Natural killer cell (primary cell): ENCODE measurements around the gene SYNCRIP. TPM values are rescaled to one million over a fixed set of nuclear protein-coding genes. Genes with fewer than 3 reads are reported as not detected.
A peak's percentile ranks its signal among the peaks of the same experiment; 100 is the strongest.

Experiments used
- ATAC-seq, 3 donors: fragments of 150-1000 bp in 2 of 3; fragments of 200-7000 bp in 1 of 3; cut with Tn5 transposase; 1 replicate in 1 of 3; 2 replicates in 2 of 3; pipeline ENCODE4 v1.10.0; 2021; ENCODE audit warnings: mild to moderate bottlenecking in 2 of 3, moderate library complexity in 2 of 3
- DNase-seq, 2 donors: peaks; one replicate each; pipeline versions ENCODE4 v3.0.0 to v3.0.0-alpha.2; 2013 to 2021; ENCODE audit warnings: mixed read lengths in 1 of 2
- H3K27ac ChIP-seq: one replicate; pipeline ENCODE4 v1.5.1; 2013; ENCODE audit warnings: mild to moderate bottlenecking, low read length
- H3K27me3 ChIP-seq: one replicate; pipeline ENCODE4 v1.6.1; 2013; ENCODE audit warnings: low read length; ENCODE audit not compliant: control insufficient read depth, insufficient read depth
- H3K36me3 ChIP-seq: one replicate; pipeline ENCODE4 v1.6.1; 2013; ENCODE audit warnings: low read length; ENCODE audit not compliant: control insufficient read depth, insufficient read depth
- H3K4me1 ChIP-seq: one replicate; pipeline ENCODE4 v1.6.1; 2013; ENCODE audit warnings: low read length; ENCODE audit not compliant: control insufficient read depth, insufficient read depth
- H3K4me3 ChIP-seq: one replicate; pipeline ENCODE4 v1.5.1; 2013; ENCODE audit warnings: low read length
- H3K9me3 ChIP-seq: one replicate; pipeline ENCODE4 v1.6.1; 2013; ENCODE audit warnings: low read length; ENCODE audit not compliant: control insufficient read depth, insufficient read depth
- H3K27ac Mint-ChIP-seq, 2 donors: one replicate each; pipeline ENCODE4 v1.8.0; 2022; ENCODE audit warnings: mild to moderate bottlenecking in 2 of 2, mixed read lengths in 2 of 2, moderate library complexity in 1 of 2
- H3K27me3 Mint-ChIP-seq, 2 donors: one replicate each; pipeline ENCODE4 v1.8.0; 2022; ENCODE audit warnings: low read depth in 2 of 2, mixed read lengths in 2 of 2
- H3K36me3 Mint-ChIP-seq: one replicate; pipeline ENCODE4 v1.8.0; 2022; ENCODE audit warnings: mixed read lengths
- H3K4me1 Mint-ChIP-seq, 2 donors: one replicate each; pipeline ENCODE4 v1.8.0; 2022; ENCODE audit warnings: mixed read lengths in 2 of 2
- H3K4me3 Mint-ChIP-seq: one replicate; pipeline ENCODE4 v1.8.0; 2022; ENCODE audit warnings: mild to moderate bottlenecking, moderate library complexity, mixed read lengths
- H3K9me3 Mint-ChIP-seq, 2 donors: one replicate each; pipeline ENCODE4 v1.8.0; 2022; ENCODE audit warnings: mixed read lengths in 2 of 2
- CTCF ChIP-seq: fragments of 200-600 bp; IDR thresholded peaks from one replicate; pipeline ENCODE4 v1.8.0; 2022; ENCODE audit warnings: antibody characterized with exemption
- WGBS: methylation state at CpG from one replicate; pipeline ENCODE4 v1.1.7; 2013; ENCODE audit warnings: missing lambda C conversion rate; ENCODE audit not compliant: insufficient coverage; 5-methylcytosine and 5-hydroxymethylcytosine counted together
- intact Hi-C: fragments of 100-400 bp; cut with micrococcal nuclease; formaldehyde crosslinking; loops from one replicate; pipeline ENCODE4 v1.14.2; 2022
- total RNA-seq, 4 donors: library from RNA; stranded (reverse); fragments of 120-200 nt in 1 of 4; gene quantifications; one replicate each; pipeline versions ENCODE4 v1.2.3 to v1.2.4, GENCODE V29; 2013 to 2022

SYNCRIP gene
- total RNA-seq, 3 donors from 2014 or later (not counting 1 experiment from before 2014, with no cell fraction given): 65.8 to 99.1 (median 80.9) TPM

GRCh38 chr6:85581572-85581971, 61.1 kb downstream of the SYNCRIP start:
- no peak for ATAC-seq
- peak overlapping the region in 1 of 2 donors; percentile 15 for H3K27ac Mint-ChIP-seq
- intact Hi-C loops: no loop called here

DNA sequence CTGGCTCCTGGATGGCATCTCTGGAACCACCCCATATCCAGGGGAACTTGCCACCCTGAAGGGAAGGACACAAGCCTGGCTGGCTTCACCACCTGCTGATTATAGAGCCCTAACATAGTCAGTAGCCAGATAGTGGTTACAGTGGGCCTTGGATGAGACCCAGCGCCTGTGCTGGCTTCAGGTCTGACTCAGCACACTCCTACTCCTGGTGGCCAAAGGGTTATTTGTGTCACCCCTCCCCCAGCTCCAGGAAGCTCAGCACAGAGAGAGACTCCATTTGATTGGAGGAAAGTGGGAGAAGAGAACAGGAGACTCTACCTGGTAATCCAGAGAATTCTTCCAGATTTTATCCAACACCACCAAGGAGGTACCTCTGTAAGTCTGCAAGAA, 61.8 kb downstream of the SYNCRIP start:
- H3K4me1 ChIP-seq: peaks cover 12% of the 10 kb centered on the region
- DNase-seq (no peak), ATAC-seq (no peak)
- TF ChIP-seq CTCF: no peak
- peaks cover 7% of the 10 kb centered on the region for H3K36me3 ChIP-seq
- no peaks in the 10 kb centered on the region for H3K27me3 ChIP-seq
- no peak overlapping the region for H3K4me3 ChIP-seq
- H3K36me3 Mint-ChIP-seq: peaks cover 23% of the 10 kb centered on the region
- no peaks in the 10 kb centered on the region for H3K27me3 Mint-ChIP-seq
- no peak overlapping the region for H3K4me3 Mint-ChIP-seq
- intact Hi-C loops: no loop called here
- no peak overlapping the region for H3K27ac ChIP-seq
- 57% methylated on average over 1 of the region's 1 CpG for WGBS
- peaks cover 5 to 12% of the 10 kb centered on the region in 2 donors for H3K9me3 Mint-ChIP-seq
- peaks cover 5% of the 10 kb centered on the region for H3K9me3 ChIP-seq
- H3K27ac Mint-ChIP-seq: no peak overlapping the region
- H3K4me1 Mint-ChIP-seq: peaks cover 31 to 58% of the 10 kb centered on the region in 2 donors

More at GRCh38 chr6:85581572-85581971, 61.1 kb downstream of the SYNCRIP start:
- Mint-ChIP-seq H3K4me1 (peaks cover 34 to 61% of the 10 kb centered on the region in 2 donors), H3K4me3 (no peak overlapping the region), H3K27me3 (no peaks in the 10 kb centered on the region), H3K9me3 (peaks cover 5 to 12% of the 10 kb centered on the region in 2 donors), H3K36me3 (peaks cover 23% of the 10 kb centered on the region)
- no peak overlapping the region for H3K4me3 ChIP-seq
- peaks cover 7% of the 10 kb centered on the region for H3K36me3 ChIP-seq
- DNase-seq: no peak
- H3K27me3 ChIP-seq: no peaks in the 10 kb centered on the region
- H3K9me3 ChIP-seq: peaks cover 5% of the 10 kb centered on the region
- no peak overlapping the region for H3K27ac ChIP-seq
- peaks cover 12% of the 10 kb centered on the region for H3K4me1 ChIP-seq
- no peak for TF ChIP-seq CTCF

DNA sequence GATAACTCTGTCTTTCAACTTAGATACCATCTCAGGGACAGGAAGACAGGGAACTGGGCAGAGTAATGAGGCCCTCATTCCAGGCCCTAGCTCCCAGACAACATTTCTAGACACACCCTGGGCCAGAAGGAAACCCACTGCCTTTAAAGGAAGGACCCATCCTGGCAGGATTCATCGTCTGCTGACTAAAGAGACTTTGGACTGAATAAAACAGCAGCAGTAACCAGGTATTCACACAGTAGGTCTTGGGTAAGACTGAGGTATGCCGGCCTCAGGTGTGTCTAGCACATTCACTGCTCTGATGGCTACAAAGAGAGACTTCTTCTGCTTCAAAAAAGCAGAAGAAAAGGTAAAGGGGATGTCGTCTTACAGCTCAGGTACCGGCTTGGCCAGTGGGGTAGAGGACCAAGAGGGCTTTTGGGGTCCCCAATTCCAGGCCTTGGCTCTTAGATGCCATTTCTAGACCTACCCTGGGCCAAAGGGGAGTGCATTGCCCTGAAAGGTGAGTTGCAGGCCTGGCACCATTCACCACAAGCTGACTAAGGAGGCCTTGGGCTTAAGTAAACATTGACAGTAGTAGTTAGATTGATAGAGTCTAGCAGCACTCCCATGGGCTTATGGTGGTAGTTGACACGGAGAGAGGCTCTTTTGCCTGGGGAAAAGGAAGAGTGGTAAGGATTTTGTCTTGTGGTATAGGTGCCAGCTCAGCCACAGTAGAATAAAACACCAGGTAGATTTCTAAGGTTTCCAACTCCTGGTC, 62.4 kb downstream of the SYNCRIP start:
- TF ChIP-seq CTCF: no peak
- H3K4me3 Mint-ChIP-seq: no peak overlapping the region
- no peak overlapping the region for H3K27ac ChIP-seq
- no peaks in the 10 kb centered on the region for H3K27me3 ChIP-seq
- peaks cover 7% of the 10 kb centered on the region for H3K36me3 ChIP-seq
- peaks cover 5% of the 10 kb centered on the region for H3K9me3 ChIP-seq
- no peak overlapping the region for H3K4me3 ChIP-seq
- peaks cover 25 to 56% of the 10 kb centered on the region in 2 donors for H3K4me1 Mint-ChIP-seq
- peaks cover 12% of the 10 kb centered on the region for H3K4me1 ChIP-seq
- intact Hi-C loops: no loop called here
- ATAC-seq (no peak), DNase-seq (no peak)
- no peak overlapping the region for H3K27ac Mint-ChIP-seq
- H3K27me3 Mint-ChIP-seq: no peaks in the 10 kb centered on the region
- peaks cover 5 to 12% of the 10 kb centered on the region in 2 donors for H3K9me3 Mint-ChIP-seq
- peaks cover 23% of the 10 kb centered on the region for H3K36me3 Mint-ChIP-seq
- WGBS: 98% methylated on average over 5 of the region's 5 CpGs
